KMS-11 (cell line): Measurements from ENCODE around the gene STEAP3.

ENCODE experiments used
- H2AFZ ChIP-seq: fragments of 200-600 bp; sonication (generic); 2 replicates; pipeline ENCODE4 v1.6.1; 2016; ENCODE audit warnings: antibody characterized with exemption, mixed run types, low read depth
- H3K27ac ChIP-seq: fragments of 200-600 bp; sonication (generic); 2 replicates; pipeline ENCODE4 v1.6.1; 2016; ENCODE audit warnings: mild to moderate bottlenecking, mixed run types
- H3K27me3 ChIP-seq: fragments of 200-600 bp; sonication (generic); 2 replicates; pipeline ENCODE4 v1.6.1; 2017; ENCODE audit warnings: mild to moderate bottlenecking, low read depth, mixed run types, moderate library complexity; ENCODE audit not compliant: insufficient read depth
- H3K36me3 ChIP-seq: fragments of 200-600 bp; sonication (generic); 2 replicates; pipeline ENCODE4 v1.6.1; 2017; ENCODE audit warnings: mild to moderate bottlenecking, mixed run types; ENCODE audit not compliant: insufficient read depth
- H3K4me1 ChIP-seq: fragments of 200-600 bp; sonication (generic); 2 replicates; pipeline ENCODE4 v1.6.1; 2016; ENCODE audit warnings: mild to moderate bottlenecking, low read depth, mixed run types; ENCODE audit not compliant: poor library complexity, severe bottlenecking
- H3K4me2 ChIP-seq: fragments of 200-600 bp; sonication (generic); 2 replicates; pipeline ENCODE4 v1.7.0; 2016; ENCODE audit warnings: mild to moderate bottlenecking, mixed run types
- H3K4me3 ChIP-seq: fragments of 200-600 bp; sonication (generic); IDR thresholded peaks from 2 replicates; pipeline ENCODE4 v1.6.1; 2017; ENCODE audit warnings: low read depth, low read length, mixed read lengths; ENCODE audit not compliant: insufficient read depth
- H3K79me2 ChIP-seq: fragments of 200-600 bp; sonication (generic); 2 replicates; pipeline ENCODE4 v1.6.1; 2016; ENCODE audit warnings: low read depth, mixed run types; ENCODE audit not compliant: insufficient read depth
- H3K9ac ChIP-seq: fragments of 200-600 bp; sonication (generic); 2 replicates; pipeline ENCODE4 v1.6.1; 2016; ENCODE audit warnings: mild to moderate bottlenecking, mixed run types
- H4K20me1 ChIP-seq: fragments of 200-600 bp; sonication (generic); 2 replicates; pipeline ENCODE4 v1.6.1; 2016; ENCODE audit warnings: mild to moderate bottlenecking, mixed run types; ENCODE audit not compliant: insufficient read depth
- CTCF ChIP-seq: fragments of 200-600 bp; sonication (generic); conservative IDR thresholded peaks from 2 replicates; pipeline ENCODE4 v1.6.1; 2017; ENCODE audit warnings: low read depth, mild to moderate bottlenecking, antibody characterized with exemption, low read length, moderate library complexity, mixed read lengths

The STEAP3 gene

GRCh38 chr2:119205001-119205706, 18.5 kb upstream of the STEAP3 start:
- Histone ChIP-seq H3K4me1 (no peaks in the 10 kb centered on the region), H3K9ac (no peak overlapping the region), H4K20me1 (no peaks in the 10 kb centered on the region), H3K36me3 (no peaks in the 10 kb centered on the region), H3K4me2 (no peak overlapping the region), H3K27ac (no peak overlapping the region), H3K4me3 (no peak overlapping the region), H2AFZ (no peak overlapping the region), H3K27me3 (no peaks in the 10 kb centered on the region), H3K79me2 (no peaks in the 10 kb centered on the region)
- no peak for TF ChIP-seq CTCF

GRCh38 chr2:119206201-119206600, 17.4 kb upstream of the STEAP3 start:
- no peak for TF ChIP-seq CTCF
- H3K9ac ChIP-seq: no peak overlapping the region
- no peaks in the 10 kb centered on the region for H3K79me2 ChIP-seq

GRCh38 chr2:119207447-119207846, 16.2 kb upstream of the STEAP3 start:
- H2AFZ ChIP-seq: no peak overlapping the region
- H3K4me2 ChIP-seq: no peak overlapping the region
- TF ChIP-seq CTCF: no peak
- no peaks in the 10 kb centered on the region for H3K79me2 ChIP-seq
- H3K4me1 ChIP-seq: no peaks in the 10 kb centered on the region
- no peak overlapping the region for H3K4me3 ChIP-seq
- H3K36me3 ChIP-seq: no peaks in the 10 kb centered on the region
- H4K20me1 ChIP-seq: no peaks in the 10 kb centered on the region
- no peak overlapping the region for H3K27ac ChIP-seq
- H3K27me3 ChIP-seq: no peaks in the 10 kb centered on the region
- H3K9ac ChIP-seq: no peak overlapping the region

More at GRCh38 chr2:119206201-119206600, 17.4 kb upstream of the STEAP3 start:
- no peak overlapping the region for H3K4me2 ChIP-seq
- no peak overlapping the region for H3K4me3 ChIP-seq
- no peaks in the 10 kb centered on the region for H4K20me1 ChIP-seq
- no peaks in the 10 kb centered on the region for H3K36me3 ChIP-seq
- H3K27ac ChIP-seq: no peak overlapping the region
- no peak overlapping the region for H2AFZ ChIP-seq
- H3K4me1 ChIP-seq: no peaks in the 10 kb centered on the region
- no peaks in the 10 kb centered on the region for H3K27me3 ChIP-seq

GRCh38 chr2:119208791-119209203, 14.8 kb upstream of the STEAP3 start:
- no peak overlapping the region for H3K4me2 ChIP-seq
- no peak overlapping the region for H3K27ac ChIP-seq

More at GRCh38 chr2:119208791-119209203, 14.8 kb upstream of the STEAP3 start:
- Histone ChIP-seq H4K20me1 (no peaks in the 10 kb centered on the region), H2AFZ (no peak overlapping the region), H3K9ac (no peak overlapping the region), H3K27me3 (no peaks in the 10 kb centered on the region), H3K79me2 (no peaks in the 10 kb centered on the region), H3K4me3 (no peak overlapping the region), H3K4me1 (no peaks in the 10 kb centered on the region), H3K36me3 (no peaks in the 10 kb centered on the region)
- TF ChIP-seq CTCF: no peak
